Thyroid gland (tissue), 4 donors: ENCODE data around the gene MTMR4. TPM values are rescaled to one million over a fixed set of nuclear protein-coding genes. Genes with fewer than 3 reads are reported as not detected.
"Not testable (repeated sequence)": the region's sequence is repeated elsewhere in the genome, so short reads cannot be mapped to it uniquely, and the experiment has no call there.

Source experiments
- DNase-seq, 2 donors: peaks; one replicate each; pipeline ENCODE4 v3.0.0-alpha.2; 2019
- H3K27ac ChIP-seq, 3 donors: fragments of 200-600 bp; sonication (generic); 1 replicate in 2 of 3; 2 replicates in 1 of 3; pipeline ENCODE4 v1.5.1; 2016 to 2019; ENCODE audit warnings: mild to moderate bottlenecking in 1 of 3, moderate library complexity in 1 of 3
- H3K27me3 ChIP-seq: fragments of 200-600 bp; sonication (generic); one replicate; pipeline ENCODE4 v1.5.1; 2019
- H3K36me3 ChIP-seq, 2 donors: fragments of 200-600 bp; sonication (generic); one replicate each; pipeline ENCODE4 v1.5.1; 2016 to 2019
- H3K4me1 ChIP-seq, 2 donors: fragments of 200-600 bp; sonication (generic); one replicate each; pipeline ENCODE4 v1.5.1; 2017 to 2019
- H3K4me3 ChIP-seq, 3 donors: fragments of 200-600 bp; sonication (generic); replicated peaks in 1 of 3; 1 replicate in 2 of 3; 2 replicates in 1 of 3; pipeline ENCODE4 v1.5.1; 2016; ENCODE audit warnings: mild to moderate bottlenecking in 1 of 3
- H3K9me3 ChIP-seq: fragments of 200-600 bp; sonication (generic); one replicate; pipeline ENCODE4 v1.5.1; 2017
- POLR2A ChIP-seq, 2 donors: fragments of 450-650 bp; IDR thresholded peaks; one replicate each; pipeline ENCODE4 v1.6.1; 2017; ENCODE audit warnings: antibody characterized with exemption in 2 of 2, mild to moderate bottlenecking in 2 of 2, moderate library complexity in 1 of 2
- WGBS, 2 donors: methylation state at CpG; one replicate each; pipeline ENCODE4 v1.1.5; 2017; 5-methylcytosine and 5-hydroxymethylcytosine counted together
- intact Hi-C: fragments of 100-400 bp; cut with DNase I; formaldehyde crosslinking; loops from one replicate; pipeline ENCODE4 v1.15.1; 2023
- total RNA-seq, 4 donors: library from RNA; depleted of rRNA; stranded (reverse); fragments of >200 nt; gene quantifications; one replicate each; pipeline ENCODE4 v1.2.3, GENCODE V29; 2016
- TF ChIP-seq, protein P1 (sequence below), 6 experiments: fragments of 200-600 bp in 3 of 6; fragments of 450-650 bp in 3 of 6; sonication (generic) in 3 of 6; IDR thresholded peaks; one replicate each; pipeline ENCODE4 v1.5.1; 2016 to 2019; ENCODE audit warnings: antibody characterized with exemption in 6 of 6, mild to moderate bottlenecking in 2 of 6, inconsistent platforms in 1 of 6, moderate library complexity in 1 of 6

The MTMR4 gene
- total RNA-seq, 4 donors from 2014 or later = 35.1 to 97.8 (median 65.2) TPM

DNA sequence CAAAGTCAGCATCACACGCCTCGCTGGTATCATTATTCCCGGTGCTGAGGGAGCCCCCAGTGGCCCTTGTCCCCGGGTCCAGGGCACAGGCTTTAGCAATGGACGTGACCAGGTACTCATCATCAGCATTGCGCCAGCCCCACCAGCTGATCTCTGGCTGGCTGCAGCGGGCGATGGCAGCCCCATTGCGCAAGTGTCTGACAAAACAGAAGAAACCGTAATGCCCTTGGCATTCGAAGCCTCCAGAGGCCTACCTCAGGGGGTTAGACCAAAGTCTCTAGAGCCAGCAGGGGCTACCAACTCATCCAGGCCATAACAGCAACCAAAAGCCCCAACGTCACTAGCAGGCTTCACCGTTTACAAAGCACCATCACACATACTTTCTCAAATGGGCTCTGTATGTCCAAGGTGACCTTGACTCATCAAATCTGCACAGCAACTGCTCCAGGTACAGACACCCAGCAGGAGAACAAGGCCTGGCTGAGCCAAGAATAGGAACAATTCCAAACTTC lies 7.3 kb downstream of the MTMR4 start:
- H3K27me3 ChIP-seq = no peaks in the 10 kb centered on the region
- H3K4me3 ChIP-seq = no peak overlapping the region
- no peak overlapping the region for H3K27ac ChIP-seq
- TF ChIP-seq, protein P1, sequence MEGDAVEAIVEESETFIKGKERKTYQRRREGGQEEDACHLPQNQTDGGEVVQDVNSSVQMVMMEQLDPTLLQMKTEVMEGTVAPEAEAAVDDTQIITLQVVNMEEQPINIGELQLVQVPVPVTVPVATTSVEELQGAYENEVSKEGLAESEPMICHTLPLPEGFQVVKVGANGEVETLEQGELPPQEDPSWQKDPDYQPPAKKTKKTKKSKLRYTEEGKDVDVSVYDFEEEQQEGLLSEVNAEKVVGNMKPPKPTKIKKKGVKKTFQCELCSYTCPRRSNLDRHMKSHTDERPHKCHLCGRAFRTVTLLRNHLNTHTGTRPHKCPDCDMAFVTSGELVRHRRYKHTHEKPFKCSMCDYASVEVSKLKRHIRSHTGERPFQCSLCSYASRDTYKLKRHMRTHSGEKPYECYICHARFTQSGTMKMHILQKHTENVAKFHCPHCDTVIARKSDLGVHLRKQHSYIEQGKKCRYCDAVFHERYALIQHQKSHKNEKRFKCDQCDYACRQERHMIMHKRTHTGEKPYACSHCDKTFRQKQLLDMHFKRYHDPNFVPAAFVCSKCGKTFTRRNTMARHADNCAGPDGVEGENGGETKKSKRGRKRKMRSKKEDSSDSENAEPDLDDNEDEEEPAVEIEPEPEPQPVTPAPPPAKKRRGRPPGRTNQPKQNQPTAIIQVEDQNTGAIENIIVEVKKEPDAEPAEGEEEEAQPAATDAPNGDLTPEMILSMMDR (IDR thresholded peaks at IDR 0.05) = no peak
- TF ChIP-seq POLR2A (IDR thresholded peaks at IDR 0.05) = no peak
- intact Hi-C loops = no loop called here
- H3K36me3 ChIP-seq = peaks cover 88 to 95% of the 10 kb centered on the region in 2 donors
- 97% methylated on average over 13 of the region's 13 CpGs for WGBS, 2 donors
- DNase-seq = no peak
- H3K4me1 ChIP-seq = no peaks in the 10 kb centered on the region
- no peaks in the 10 kb centered on the region for H3K9me3 ChIP-seq

DNA sequence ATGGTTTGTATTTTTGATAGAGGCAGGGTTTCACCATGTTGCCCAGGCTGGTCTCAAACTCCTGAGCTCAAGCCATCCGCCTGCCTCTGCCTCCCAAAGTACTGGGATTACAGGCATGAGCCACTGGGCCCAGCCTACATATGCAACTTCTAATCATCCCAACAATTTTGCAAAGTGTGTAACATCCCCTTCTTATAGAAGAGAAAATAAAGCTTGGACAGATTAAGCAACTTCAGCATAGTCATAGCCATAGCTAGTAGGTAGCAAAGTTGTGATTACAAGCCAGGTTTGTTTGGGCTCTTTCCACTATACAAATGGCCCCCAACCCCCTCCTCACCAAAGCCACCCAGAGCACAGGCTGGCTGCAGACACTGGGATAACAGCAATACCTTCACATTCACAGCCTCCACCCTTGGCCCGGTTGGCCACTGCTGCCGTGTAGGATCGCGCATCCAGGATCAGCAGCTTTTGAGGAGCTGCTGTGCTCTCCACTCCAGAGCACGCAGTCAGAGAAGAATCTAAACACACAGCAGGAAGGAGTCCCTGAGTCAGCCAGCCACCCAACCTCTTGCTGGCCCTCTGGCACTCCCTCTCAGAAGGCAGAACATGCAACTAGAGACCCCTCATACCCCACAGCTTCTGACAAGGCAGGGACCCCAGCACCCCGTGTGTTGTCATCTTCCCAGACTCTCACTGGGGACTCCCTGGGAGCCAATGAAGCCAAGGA lies 7.9 kb downstream of the MTMR4 start:
- TF ChIP-seq, protein P1 (IDR thresholded peaks at IDR 0.05) = no peak
- TF ChIP-seq POLR2A (IDR thresholded peaks at IDR 0.05) = no peak
- Histone ChIP-seq H3K4me1 (no peaks in the 10 kb centered on the region), H3K9me3 (no peaks in the 10 kb centered on the region), H3K27ac (no peak overlapping the region), H3K27me3 (no peaks in the 10 kb centered on the region), H3K36me3 (peaks cover 88 to 97% of the 10 kb centered on the region in 2 donors), H3K4me3 (no peak overlapping the region)
- DNase-seq = no peak
- 92 to 94% methylated on average over 6 to 7 of the region's 7 CpGs for WGBS, 2 donors
- intact Hi-C loops = no loop called here

DNA sequence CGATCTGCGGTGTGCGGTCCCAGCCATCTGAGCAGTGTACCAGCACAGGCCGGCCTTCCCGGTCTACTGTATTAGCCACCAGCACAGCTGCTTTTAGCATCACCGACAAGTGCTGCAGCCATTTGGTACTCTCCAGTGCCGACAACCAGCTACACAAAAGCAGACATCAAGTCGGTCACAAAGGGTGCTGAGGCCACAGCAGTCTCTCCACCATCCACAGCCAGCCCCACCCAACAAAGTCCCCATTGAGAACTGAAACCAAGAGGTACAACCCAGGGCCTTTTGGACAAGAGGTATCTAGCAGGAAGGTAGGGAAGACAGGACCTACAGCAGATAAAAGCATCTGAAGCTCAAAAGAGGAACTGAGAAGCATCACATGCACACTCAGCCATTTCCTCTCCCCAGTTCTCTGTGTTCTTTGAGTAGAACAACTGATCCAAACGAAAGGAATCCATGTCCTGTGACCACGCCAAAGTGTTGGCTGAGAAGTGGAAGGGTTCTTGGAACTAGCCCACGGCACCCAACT lies 9.5 kb downstream of the MTMR4 start:
- no peak overlapping the region for H3K4me3 ChIP-seq
- no peak for DNase-seq
- no peaks in the 10 kb centered on the region for H3K4me1 ChIP-seq
- H3K27me3 ChIP-seq = no peaks in the 10 kb centered on the region
- 92 to 95% methylated on average over 11 of the region's 11 CpGs for WGBS, 2 donors
- TF ChIP-seq POLR2A (IDR thresholded peaks at IDR 0.05) = no peak
- TF ChIP-seq, protein P1 (IDR thresholded peaks at IDR 0.05) = no peak
- H3K9me3 ChIP-seq = no peaks in the 10 kb centered on the region
- H3K27ac ChIP-seq = no peak overlapping the region
- intact Hi-C loops = no loop called here
- peaks cover 85 to 97% of the 10 kb centered on the region in 2 donors for H3K36me3 ChIP-seq

DNA sequence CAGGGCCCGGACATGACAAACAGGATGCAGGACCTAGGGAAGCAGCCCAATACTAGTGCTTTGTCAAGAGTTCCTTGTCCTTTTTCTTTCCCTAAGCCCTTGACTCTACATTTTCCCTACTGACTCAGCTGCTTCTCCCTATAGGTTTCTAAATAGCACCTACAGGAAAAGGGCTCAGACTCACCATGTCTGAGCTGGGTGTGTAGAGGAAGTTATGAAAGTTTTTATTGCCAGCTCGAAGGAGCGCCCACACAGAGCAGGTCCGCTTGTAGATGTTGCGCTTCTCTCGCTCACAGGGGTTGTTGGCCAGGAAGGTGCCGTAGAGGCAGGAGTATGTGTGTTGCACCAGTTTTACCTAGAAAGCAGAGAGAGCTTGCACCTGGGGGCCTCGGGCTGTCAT lies 10.6 kb downstream of the MTMR4 start:
- TF ChIP-seq, protein P1 (IDR thresholded peaks at IDR 0.05) = no peak
- TF ChIP-seq POLR2A (IDR thresholded peaks at IDR 0.05) = no peak
- H3K27ac ChIP-seq = no peak overlapping the region
- no peak overlapping the region for H3K4me3 ChIP-seq
- intact Hi-C loops = no loop called here
- 93 to 97% methylated on average over 8 of the region's 8 CpGs for WGBS, 2 donors
- no peaks in the 10 kb centered on the region for H3K9me3 ChIP-seq
- no peaks in the 10 kb centered on the region for H3K4me1 ChIP-seq
- no peaks in the 10 kb centered on the region for H3K27me3 ChIP-seq
- peaks cover 81 to 95% of the 10 kb centered on the region in 2 donors for H3K36me3 ChIP-seq
- no peak for DNase-seq

DNA sequence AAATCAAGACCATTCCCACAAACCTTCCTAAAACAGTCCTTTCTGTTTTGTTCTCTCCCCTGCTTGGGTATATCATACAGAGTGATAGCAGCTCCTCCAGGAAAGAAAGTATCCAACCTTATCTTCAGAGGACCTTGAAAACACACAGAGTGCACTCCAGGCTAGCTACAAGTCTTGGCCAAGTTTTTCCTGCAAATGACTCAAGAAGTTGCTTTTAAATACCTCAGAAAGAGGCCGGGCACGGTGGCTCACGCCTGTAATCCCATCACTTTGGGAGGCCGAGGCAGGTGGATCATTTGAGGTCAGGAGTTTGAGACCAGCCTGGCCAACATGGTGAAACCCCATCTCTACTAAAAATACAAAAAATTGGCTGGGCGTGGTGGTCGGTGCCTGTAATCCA lies 11.3 kb downstream of the MTMR4 start:
- DNase-seq, intact Hi-C loops, H3K4me3 ChIP-seq, H3K27me3 ChIP-seq, H3K4me1 ChIP-seq, H3K27ac ChIP-seq, H3K9me3 ChIP-seq: not testable (repeated sequence)
- peaks cover 75 to 90% of the 10 kb centered on the region in 2 donors for H3K36me3 ChIP-seq
- 82 to 89% methylated on average over 6 of the region's 6 CpGs for WGBS, 2 donors
